Effector CD4-positive, alpha-beta T cell (primary cell): ENCODE data around the gene C1QTNF8.

Source experiments
- DNase-seq: peaks from one replicate; pipeline ENCODE4 v3.0.0-alpha.2; 2020

C1QTNF8 gene

GRCh38 chr16:1042049-1042744, 53.8 kb downstream of the C1QTNF8 start:
- DNase-seq, result no peak

GRCh38 chr16:1040346-1040745, 55.7 kb downstream of the C1QTNF8 start:
- no peak for DNase-seq

GRCh38 chr16:1039762-1040161, 56.3 kb downstream of the C1QTNF8 start:
- DNase-seq, result no peak

GRCh38 chr16:1038932-1039331, 57.1 kb downstream of the C1QTNF8 start:
- DNase-seq, result no peak
